B cell (primary cell): ENCODE results near the gene SHE.

Experiments
- EZH2 ChIP-seq: IDR thresholded peaks from 2 replicates; pipeline ENCODE4 v1.6.1; 2012; ENCODE audit warnings: borderline replicate concordance, low read depth, mild to moderate bottlenecking, moderate library complexity, low read length; ENCODE audit not compliant: insufficient read depth, poor library complexity, severe bottlenecking
- TF ChIP-seq, protein P1 (sequence below): fragments of 200-600 bp; IDR thresholded peaks from one replicate; pipeline ENCODE4 v1.8.0; 2022; ENCODE audit warnings: antibody characterized with exemption, mild to moderate bottlenecking

- TF ChIP-seq EZH2, result peak; percentile 49
- TF ChIP-seq, protein P1, sequence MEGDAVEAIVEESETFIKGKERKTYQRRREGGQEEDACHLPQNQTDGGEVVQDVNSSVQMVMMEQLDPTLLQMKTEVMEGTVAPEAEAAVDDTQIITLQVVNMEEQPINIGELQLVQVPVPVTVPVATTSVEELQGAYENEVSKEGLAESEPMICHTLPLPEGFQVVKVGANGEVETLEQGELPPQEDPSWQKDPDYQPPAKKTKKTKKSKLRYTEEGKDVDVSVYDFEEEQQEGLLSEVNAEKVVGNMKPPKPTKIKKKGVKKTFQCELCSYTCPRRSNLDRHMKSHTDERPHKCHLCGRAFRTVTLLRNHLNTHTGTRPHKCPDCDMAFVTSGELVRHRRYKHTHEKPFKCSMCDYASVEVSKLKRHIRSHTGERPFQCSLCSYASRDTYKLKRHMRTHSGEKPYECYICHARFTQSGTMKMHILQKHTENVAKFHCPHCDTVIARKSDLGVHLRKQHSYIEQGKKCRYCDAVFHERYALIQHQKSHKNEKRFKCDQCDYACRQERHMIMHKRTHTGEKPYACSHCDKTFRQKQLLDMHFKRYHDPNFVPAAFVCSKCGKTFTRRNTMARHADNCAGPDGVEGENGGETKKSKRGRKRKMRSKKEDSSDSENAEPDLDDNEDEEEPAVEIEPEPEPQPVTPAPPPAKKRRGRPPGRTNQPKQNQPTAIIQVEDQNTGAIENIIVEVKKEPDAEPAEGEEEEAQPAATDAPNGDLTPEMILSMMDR, result no peak
Measured at GRCh38 chr1:154502744-154503115, 518 bp upstream of the SHE start.
